Endothelial cell of umbilical vein (primary cell): ENCODE data around the gene EEF1A1. TPM values are rescaled to one million over a fixed set of nuclear protein-coding genes. Genes with fewer than 3 reads are reported as not detected.

Source experiments
- BruUV-seq: library from RNA; stranded (reverse); fragments of 400-500 nt; replicated peaks from 2 replicates; lab custom pipeline; 2021; lab: Mats Ljungman, UMichigan
- CTCF ChIA-PET: fragments of 300-600, 350-600 bp; sonication (Branson Sonifier 250); formaldehyde crosslinking; loops from one replicate; lab custom pipeline; 2021; ENCODE audit warnings: antibody characterized with exemption, inconsistent platforms; lab: Charles Lee
- POLR2A ChIA-PET: fragments of 300-600, 350-600 bp; sonication (Branson Sonifier 250); formaldehyde crosslinking; loops from one replicate; lab custom pipeline; 2021; ENCODE audit warnings: antibody characterized with exemption, inconsistent platforms; lab: Charles Lee
- DNase-seq: peaks from one replicate; pipeline ENCODE4 v3.0.0-alpha.2; 2011; ENCODE audit warnings: low read depth, low spot score
- FAIRE-seq: peaks from 2 replicates; lab custom pipeline; 2011; peaks lifted over from hg19 to GRCh38; lab: Jason Lieb, UNC
- H2AFZ ChIP-seq: 2 replicates; pipeline ENCODE4 v1.6.0; 2012; ENCODE audit warnings: low read depth, low read length, control low read depth, inconsistent platforms
- H3K27ac ChIP-seq: 2 replicates; pipeline ENCODE4 v1.5.1; 2011; ENCODE audit warnings: low read depth, mild to moderate bottlenecking, control low read depth, low read length, moderate library complexity; ENCODE audit not compliant: insufficient read depth
- H3K27me3 ChIP-seq, 2 experiments: 2 replicates each; pipeline versions ENCODE4 v1.6.0 to v1.6.1; 2011; ENCODE audit warnings: low read length in 2 of 2, mixed read lengths in 1 of 2; ENCODE audit not compliant: control insufficient read depth in 2 of 2, insufficient read depth in 2 of 2
- H3K36me3 ChIP-seq, 2 experiments: 2 replicates in 1 of 2; 3 replicates in 1 of 2; pipeline ENCODE4 v1.5.1; 2011; ENCODE audit warnings: low read length in 2 of 2, mild to moderate bottlenecking in 1 of 2, moderate library complexity in 1 of 2; ENCODE audit not compliant: control insufficient read depth in 2 of 2, insufficient read depth in 2 of 2; ENCODE audit errors: extremely low read depth in 1 of 2
- H3K4me1 ChIP-seq: 3 replicates; pipeline ENCODE4 v1.5.1; 2011; ENCODE audit warnings: mild to moderate bottlenecking, low read length; ENCODE audit not compliant: control insufficient read depth, insufficient read depth; ENCODE audit errors: extremely low read depth
- H3K4me2 ChIP-seq: 2 replicates; pipeline ENCODE4 v1.6.1; 2011; ENCODE audit warnings: low read length, control low read depth, mixed read lengths; ENCODE audit not compliant: insufficient read depth
- H3K4me3 ChIP-seq, 3 experiments: fragments of 200-600 bp in 1 of 3; sonication (generic), shearing (Covaris generic) in 1 of 3; replicated peaks in 1 of 3; 2 replicates each; pipeline ENCODE4 v1.5.1; 2011 to 2016; ENCODE audit warnings: control low read depth in 3 of 3, low read length in 3 of 3, mild to moderate bottlenecking in 2 of 3, inconsistent platforms in 1 of 3, low read depth in 1 of 3, moderate library complexity in 1 of 3; ENCODE audit not compliant: insufficient read depth in 1 of 3
- H3K79me2 ChIP-seq: 2 replicates; pipeline ENCODE4 v1.6.0; 2012; ENCODE audit warnings: low read length, inconsistent platforms; ENCODE audit not compliant: control insufficient read depth, insufficient read depth
- H3K9ac ChIP-seq: replicated peaks from 2 replicates; pipeline ENCODE3; 2011; ENCODE audit warnings: low read length, control low read depth; ENCODE audit not compliant: insufficient read depth; ENCODE audit errors: extremely low read depth
- H3K9me1 ChIP-seq: replicated peaks from 3 replicates; pipeline ENCODE4 v1.6.0; 2011; ENCODE audit warnings: mild to moderate bottlenecking, low read length; ENCODE audit not compliant: control insufficient read depth, insufficient read depth; ENCODE audit errors: extremely low read depth
- H3K9me3 ChIP-seq: replicated peaks from 2 replicates; pipeline ENCODE4 v1.5.1; 2012; ENCODE audit warnings: low read length, inconsistent platforms; ENCODE audit not compliant: control insufficient read depth, insufficient read depth
- H4K20me1 ChIP-seq: replicated peaks from 2 replicates; pipeline ENCODE3; 2011; ENCODE audit warnings: mild to moderate bottlenecking, low read length; ENCODE audit not compliant: control insufficient read depth, insufficient read depth; ENCODE audit errors: extremely low read depth
- CTCF ChIP-seq, 2 donors: IDR thresholded peaks; 1 replicate in 1 of 2; 2 replicates in 1 of 2; pipeline ENCODE4 v1.5.1; 2011; ENCODE audit warnings: low read length in 2 of 2, mild to moderate bottlenecking in 2 of 2, moderate library complexity in 2 of 2, control low read depth in 1 of 2, inconsistent platforms in 1 of 2, low read depth in 1 of 2; ENCODE audit not compliant: insufficient read depth in 1 of 2; ENCODE audit errors: extremely low read depth in 1 of 2
- MAX ChIP-seq: IDR thresholded peaks from 2 replicates; pipeline ENCODE4 v1.6.1; 2011; ENCODE audit not compliant: insufficient read depth, insufficient read length
- POLR2AphosphoS5 ChIP-seq: IDR thresholded peaks from 2 replicates; pipeline ENCODE4 v1.6.1; 2012; ENCODE audit warnings: low read depth, mild to moderate bottlenecking, control low read depth, low read length, moderate library complexity; ENCODE audit not compliant: insufficient read depth
- dilution Hi-C: fragments of 300-500 bp; cut with MboI; formaldehyde crosslinking; loops from one replicate; pipeline ENCODE4 v1.15.0; 2019; ENCODE audit warnings: low sequenced_read_pairs; ENCODE audit not compliant: extremely low pct_ligation_motif_present
- intact Hi-C: fragments of 100-400 bp; cut with micrococcal nuclease; formaldehyde crosslinking; loops from one replicate; pipeline ENCODE4 v1.10.0; 2022
- polyA plus RNA-seq, 4 experiments: library from polyadenylated mRNA; depleted of rRNA in 3 of 4; stranded (reverse) in 3 of 4; unstranded in 1 of 4; fragments of >200 nt; gene quantifications; 2 replicates each; pipeline versions ENCODE4 v1.2.1 to v1.2.3, GENCODE V29; 2011 to 2012; ENCODE audit warnings: missing spikeins in 1 of 4
- total RNA-seq: library from RNA; stranded (reverse); gene quantifications from 2 replicates; pipeline ENCODE4 v1.2.3, GENCODE V29; 2021

The EEF1A1 gene
- total and polyA plus RNA-seq, 2 donors (not counting 3 experiments of a cell fraction or from before 2014, with no cell fraction given), result 9,186 to 11,104 TPM

- Histone ChIP-seq H3K9me3 (no peaks in the 10 kb centered on the region), H2AFZ (peak overlapping the region; percentile 74), H3K9ac (peak overlapping the region; percentile 99), H3K36me3 (peaks cover 7 to 19% of the 10 kb centered on the region in 2 experiments), H3K4me1 (peaks cover 28% of the 10 kb centered on the region), H3K27me3 (no peaks in the 10 kb centered on the region), H3K79me2 (peaks cover 43% of the 10 kb centered on the region), H4K20me1 (peaks cover 5% of the 10 kb centered on the region), H3K9me1 (no peaks in the 10 kb centered on the region), H3K4me3 (peak overlapping the region; percentile 65 to 83 (median 70)), H3K27ac (peak overlapping the region; percentile 100), H3K4me2 (peak overlapping the region; percentile 98)
- POLR2A ChIA-PET, result interaction anchor here (0.5 to 3.7 kb wide), 13 partner anchors 8 to 231 kb away, joined by 3 to 74 read pairs (median 4); partner anchors contain the start of genes MTO1 and SLC17A5
- FAIRE-seq (no peak), DNase-seq (peak; percentile 91)
- TSS peak; percentile 73 for BruUV-seq
- dilution Hi-C loops (no loop called here), intact Hi-C loops (loop anchor here (1.0 kb wide), 3 partner anchors 59 to 133 kb away; no protein-coding TSS in a partner anchor)
- CTCF ChIA-PET, result interaction anchor here (0.6 to 2.5 kb wide), 8 partner anchors 11 to 159 kb away, joined by 3 to 24 read pairs (median 4); no protein-coding TSS in a partner anchor
- peak; percentile 2 for TF ChIP-seq POLR2AphosphoS5
- TF ChIP-seq MAX, result no peak
- no peak for TF ChIP-seq CTCF (IDR thresholded peaks at IDR 0.05; ENCODE audit: extremely low read depth in 1 of 2, insufficient read depth in 1 of 2, low read depth in 1 of 2, low read length in 2 of 2)
These were observed 636 bp upstream of the EEF1A1 start for GRCh38 chr6:73521351-73521985.
